Loucy (cell line): Measurements from ENCODE around the gene IL16.

Source experiments
- H2AFZ ChIP-seq: fragments of 200-600 bp; sonication (generic); 2 replicates; pipeline ENCODE4 v1.6.0; 2016; ENCODE audit warnings: antibody characterized with exemption, mild to moderate bottlenecking, low read length, moderate library complexity
- H3F3A ChIP-seq: fragments of 200-600 bp; 2 replicates; pipeline ENCODE4 v1.6.0; 2016; ENCODE audit warnings: antibody characterized with exemption, low read depth, mild to moderate bottlenecking
- H3K27me3 ChIP-seq: fragments of 200-600 bp; sonication (generic); 2 replicates; pipeline ENCODE4 v1.6.1; 2014; ENCODE audit warnings: low read length, mild to moderate bottlenecking; ENCODE audit not compliant: insufficient read depth, poor library complexity, severe bottlenecking
- H3K36me3 ChIP-seq: fragments of 200-600 bp; sonication (generic); 2 replicates; pipeline ENCODE4 v1.6.1; 2016; ENCODE audit warnings: low read length; ENCODE audit not compliant: insufficient read depth
- H3K4me1 ChIP-seq: fragments of 200-600 bp; sonication (generic); 2 replicates; pipeline ENCODE4 v1.5.1; 2014; ENCODE audit warnings: low read length, mild to moderate bottlenecking; ENCODE audit not compliant: insufficient read depth, poor library complexity, severe bottlenecking
- H3K4me2 ChIP-seq: fragments of 200-600 bp; sonication (generic); 2 replicates; pipeline ENCODE4 v1.6.0; 2014; ENCODE audit warnings: antibody characterized with exemption, low read length, low read depth, mild to moderate bottlenecking; ENCODE audit not compliant: poor library complexity, severe bottlenecking
- H3K4me3 ChIP-seq: fragments of 200-600 bp; sonication (generic); 2 replicates; pipeline ENCODE4 v1.5.1; 2014; ENCODE audit warnings: low read length, mild to moderate bottlenecking, mixed read lengths; ENCODE audit not compliant: poor library complexity, severe bottlenecking
- H3K79me2 ChIP-seq: fragments of 200-600 bp; sonication (generic); 2 replicates; pipeline ENCODE4 v1.6.1; 2014; ENCODE audit warnings: low read length; ENCODE audit not compliant: insufficient read depth
- H3K9ac ChIP-seq: fragments of 200-600 bp; sonication (generic); 2 replicates; pipeline ENCODE4 v1.6.0; 2014; ENCODE audit warnings: mild to moderate bottlenecking, low read depth, low read length, moderate library complexity; ENCODE audit not compliant: poor library complexity, severe bottlenecking
- H3K9me2 ChIP-seq: fragments of 200-600 bp; sonication (generic); replicated peaks from 2 replicates; pipeline ENCODE4 v1.6.1; 2016; ENCODE audit warnings: low read depth, low read length, mixed read lengths
- H3K9me3 ChIP-seq: fragments of 200-600 bp; sonication (generic); 2 replicates; pipeline ENCODE4 v1.6.1; 2014; ENCODE audit warnings: mild to moderate bottlenecking, antibody characterized with exemption, low read length, low read depth; ENCODE audit not compliant: insufficient read depth
- H4K20me1 ChIP-seq: fragments of 200-600 bp; sonication (generic); 2 replicates; pipeline ENCODE4 v1.6.0; 2014; ENCODE audit warnings: antibody characterized with exemption, low read length, mild to moderate bottlenecking; ENCODE audit not compliant: insufficient read depth, poor library complexity, severe bottlenecking
- CTCF ChIP-seq: fragments of 200-600 bp; sonication (generic); conservative IDR thresholded peaks from 2 replicates; pipeline ENCODE4 v1.5.1; 2014; ENCODE audit warnings: mild to moderate bottlenecking, antibody characterized with exemption, low read length
- EZH2phosphoT487 ChIP-seq: fragments of 200-600 bp; IDR thresholded peaks from 2 replicates; pipeline ENCODE4 v1.6.1; 2018; ENCODE audit warnings: antibody characterized with exemption, mild to moderate bottlenecking, moderate library complexity, borderline replicate concordance

IL16 gene

DNA sequence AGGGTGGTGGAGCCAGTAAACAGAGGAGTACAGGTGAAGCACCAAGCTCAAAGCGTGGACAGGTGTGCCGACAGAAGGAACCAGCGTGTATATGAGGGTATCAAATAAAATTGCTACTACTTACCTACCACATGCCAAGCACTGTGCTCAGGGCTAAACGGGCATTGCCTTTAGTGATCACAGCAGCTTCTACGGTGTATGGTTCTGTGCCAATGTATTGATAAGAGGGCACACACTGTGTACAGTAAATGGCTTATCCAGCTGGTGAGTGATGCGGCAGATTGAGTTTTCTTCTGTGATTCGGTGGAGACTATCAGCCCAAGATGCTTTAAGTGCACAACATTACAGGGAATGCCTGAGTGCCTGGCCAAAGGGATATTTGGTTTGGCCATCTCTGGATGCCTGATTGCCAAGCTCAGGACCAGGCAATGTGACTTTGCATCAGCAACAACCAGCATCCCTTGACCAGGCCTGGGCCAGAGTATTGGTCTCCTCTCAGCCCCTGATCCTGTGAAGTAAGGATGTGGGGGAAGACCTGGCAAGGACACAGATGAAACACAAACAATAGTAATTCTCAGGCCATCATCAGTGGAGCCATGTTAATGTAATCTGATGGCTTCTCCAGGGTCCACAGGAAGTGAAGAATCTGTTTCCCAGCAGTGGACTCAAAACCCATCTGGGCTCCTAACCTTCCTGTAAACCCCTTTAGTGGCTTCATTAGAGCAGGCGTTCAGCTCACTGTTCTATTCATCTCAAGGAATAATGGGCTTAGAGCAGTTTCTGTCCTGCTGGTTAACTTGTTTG is 113.2 kb downstream of the IL16 start:
- no peak overlapping the region for H3K9ac ChIP-seq
- no peak overlapping the region for H3K4me2 ChIP-seq
- TF ChIP-seq CTCF, result no peak
- no peak for TF ChIP-seq EZH2phosphoT487
- peaks cover 68% of the 10 kb centered on the region; the same call in 1 of the 2 replicates for H3K36me3 ChIP-seq
- no peaks in the 10 kb centered on the region for H3K9me2 ChIP-seq
- H3F3A ChIP-seq, result no peaks in the 10 kb centered on the region
- H3K27me3 ChIP-seq, result no peaks in the 10 kb centered on the region
- H3K4me1 ChIP-seq, result peaks cover 2% of the 10 kb centered on the region
- H3K9me3 ChIP-seq, result no peaks in the 10 kb centered on the region
- H3K79me2 ChIP-seq, result peaks cover 16% of the 10 kb centered on the region; the same call in 1 of the 2 replicates
- H2AFZ ChIP-seq, result no peak overlapping the region
- H3K4me3 ChIP-seq, result no peak overlapping the region
- no peaks in the 10 kb centered on the region for H4K20me1 ChIP-seq

DNA sequence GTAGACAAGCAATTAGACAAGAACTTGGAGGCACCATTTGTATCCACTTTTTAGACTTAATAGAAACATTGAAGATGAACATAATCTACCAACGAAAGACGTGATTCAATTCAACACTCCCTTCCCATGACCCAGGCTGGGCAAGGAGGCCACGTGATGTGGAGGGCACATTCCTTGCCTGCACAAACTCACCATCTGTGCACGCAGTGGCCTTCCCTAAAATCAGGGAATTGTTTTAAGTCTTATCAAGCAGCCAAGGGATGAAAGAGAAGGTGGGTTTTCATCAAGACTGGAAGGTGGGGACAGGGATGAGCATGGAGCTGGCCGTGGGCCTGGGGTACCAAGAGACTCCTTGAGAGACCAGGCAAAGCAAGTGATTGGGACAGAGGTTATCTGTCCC is 113.8 kb downstream of the IL16 start:
- Histone ChIP-seq H3K4me1 (no peaks in the 10 kb centered on the region), H3K79me2 (peaks cover 10% of the 10 kb centered on the region; the same call in 1 of the 2 replicates), H3K4me3 (no peak overlapping the region), H3K4me2 (no peak overlapping the region), H3K27me3 (no peaks in the 10 kb centered on the region), H3K9ac (no peak overlapping the region), H3F3A (no peaks in the 10 kb centered on the region), H2AFZ (no peak overlapping the region), H3K36me3 (peaks cover 62% of the 10 kb centered on the region; the same call in 1 of the 2 replicates), H3K9me2 (no peaks in the 10 kb centered on the region), H4K20me1 (no peaks in the 10 kb centered on the region), H3K9me3 (no peaks in the 10 kb centered on the region)
- TF ChIP-seq CTCF, result no peak
- TF ChIP-seq EZH2phosphoT487, result no peak

- no peak overlapping the region for H2AFZ ChIP-seq
- no peaks in the 10 kb centered on the region for H3K9me3 ChIP-seq
- H3F3A ChIP-seq, result no peaks in the 10 kb centered on the region
- H3K9me2 ChIP-seq, result no peaks in the 10 kb centered on the region
- H3K9ac ChIP-seq, result no peak overlapping the region
- peaks cover 47% of the 10 kb centered on the region; the same call in 1 of the 2 replicates for H3K36me3 ChIP-seq
- H4K20me1 ChIP-seq, result no peaks in the 10 kb centered on the region
- no peak for TF ChIP-seq EZH2phosphoT487
- no peaks in the 10 kb centered on the region for H3K4me1 ChIP-seq
- no peaks in the 10 kb centered on the region for H3K27me3 ChIP-seq
- H3K4me2 ChIP-seq, result no peak overlapping the region
- no peak overlapping the region for H3K4me3 ChIP-seq
- no peaks in the 10 kb centered on the region for H3K79me2 ChIP-seq
Observed at GRCh38 chr15:81311752-81312464, 115.2 kb downstream of the IL16 start.
